ENCODE results near the gene NPR3.
A peak's percentile ranks its signal among the peaks of the same experiment; 100 is the strongest.

Gene NPR3, protein sequence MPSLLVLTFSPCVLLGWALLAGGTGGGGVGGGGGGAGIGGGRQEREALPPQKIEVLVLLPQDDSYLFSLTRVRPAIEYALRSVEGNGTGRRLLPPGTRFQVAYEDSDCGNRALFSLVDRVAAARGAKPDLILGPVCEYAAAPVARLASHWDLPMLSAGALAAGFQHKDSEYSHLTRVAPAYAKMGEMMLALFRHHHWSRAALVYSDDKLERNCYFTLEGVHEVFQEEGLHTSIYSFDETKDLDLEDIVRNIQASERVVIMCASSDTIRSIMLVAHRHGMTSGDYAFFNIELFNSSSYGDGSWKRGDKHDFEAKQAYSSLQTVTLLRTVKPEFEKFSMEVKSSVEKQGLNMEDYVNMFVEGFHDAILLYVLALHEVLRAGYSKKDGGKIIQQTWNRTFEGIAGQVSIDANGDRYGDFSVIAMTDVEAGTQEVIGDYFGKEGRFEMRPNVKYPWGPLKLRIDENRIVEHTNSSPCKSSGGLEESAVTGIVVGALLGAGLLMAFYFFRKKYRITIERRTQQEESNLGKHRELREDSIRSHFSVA

DNA sequence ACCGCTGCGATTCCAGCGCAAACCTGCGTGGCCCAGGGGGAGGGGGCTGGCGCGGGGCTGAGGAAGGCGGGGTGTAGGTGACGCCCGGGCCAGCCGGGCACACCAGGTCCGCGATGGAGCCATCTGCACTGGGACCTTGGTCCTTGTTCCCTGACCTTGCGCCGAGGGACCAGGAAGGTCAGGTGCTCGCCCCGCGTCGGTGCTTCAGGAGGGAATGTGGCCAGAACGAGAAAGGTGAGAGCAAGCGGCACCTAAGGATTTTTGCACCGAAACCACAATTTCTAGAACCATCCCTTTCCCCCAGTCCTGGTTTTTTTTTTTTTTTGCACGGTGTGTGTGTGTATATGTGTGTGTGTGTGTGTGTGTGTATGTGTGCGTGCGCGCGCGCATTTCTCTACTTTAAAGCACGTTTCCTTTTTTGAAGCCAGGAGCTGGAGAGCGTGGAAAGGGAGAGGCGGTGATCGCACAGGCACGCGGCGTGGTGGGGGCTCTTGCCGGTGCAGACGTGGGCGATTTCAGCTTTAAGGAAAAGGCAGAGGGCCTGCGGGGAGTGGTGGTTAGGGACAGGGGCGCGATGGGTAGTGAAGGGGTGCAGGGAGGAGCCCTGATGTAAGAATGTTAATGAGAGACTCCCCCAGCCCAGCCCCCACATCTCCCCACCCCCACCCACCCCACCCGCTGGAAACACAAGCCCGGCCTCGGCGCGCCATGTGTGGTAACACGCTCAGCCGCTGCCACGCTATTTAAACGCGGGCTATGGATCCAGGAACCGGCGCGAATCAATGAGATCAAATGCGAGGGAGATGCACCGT, at the start of gene NPR3:
NPR3 (plus strand) TSS at position 772 of the 812 bp plus-strand sequence. CDS start 456 bp downstream, outside the sequence.
- peak; percentile 60 for DNase-seq (ENCODE audit: low read depth)
- H3K4me3 ChIP-seq (ENCODE audit: low read depth, low read length), result peak within 1 kb of the TSS; percentile 78

DNA sequence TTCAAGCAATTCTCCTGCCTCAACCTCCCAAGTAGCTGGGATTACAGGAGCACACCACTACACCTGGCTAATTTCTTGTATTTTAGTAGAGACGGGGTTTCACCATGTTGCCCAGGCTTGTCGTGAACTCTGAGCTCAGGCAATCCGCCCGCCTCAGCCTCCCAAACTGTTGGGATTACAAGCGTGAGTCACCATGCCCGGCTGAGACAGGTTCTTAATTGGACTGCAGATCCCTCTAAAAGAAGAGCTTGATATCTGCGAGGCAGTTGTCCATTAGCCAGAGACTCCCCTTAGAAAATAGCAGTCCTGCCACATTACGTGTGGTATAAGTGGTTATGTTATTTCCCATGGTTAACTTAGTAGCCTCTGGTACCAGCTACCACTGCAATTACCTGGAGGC, 46.6 kb upstream of the NPR3 start:
- no peak for DNase-seq (ENCODE audit: low read depth)
- no peak overlapping the region for H3K4me3 ChIP-seq (ENCODE audit: low read depth, low read length)

DNA sequence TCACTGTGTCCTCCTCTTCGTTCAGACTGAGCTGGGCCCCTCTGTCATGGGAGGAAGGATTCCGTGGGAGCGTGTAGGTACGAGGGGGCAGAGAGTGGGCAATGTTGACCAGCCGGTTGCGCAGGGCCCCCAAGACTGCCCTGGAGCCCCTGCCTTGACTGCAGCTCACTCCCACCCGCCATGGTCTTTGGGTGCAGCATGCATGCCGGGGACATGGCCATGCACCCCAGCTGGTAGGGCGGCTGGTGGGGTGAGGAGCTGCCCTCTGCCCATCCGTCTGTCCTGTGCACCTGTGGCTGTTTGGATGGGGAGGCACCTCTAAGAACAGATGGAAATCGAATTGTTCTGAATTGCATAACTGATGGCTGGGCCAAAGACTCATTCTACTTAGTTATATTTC, 42.6 kb upstream of the NPR3 start:
- H3K4me3 ChIP-seq (ENCODE audit: low read depth, low read length), result no peak overlapping the region
- no peak for DNase-seq (ENCODE audit: low read depth)

DNA sequence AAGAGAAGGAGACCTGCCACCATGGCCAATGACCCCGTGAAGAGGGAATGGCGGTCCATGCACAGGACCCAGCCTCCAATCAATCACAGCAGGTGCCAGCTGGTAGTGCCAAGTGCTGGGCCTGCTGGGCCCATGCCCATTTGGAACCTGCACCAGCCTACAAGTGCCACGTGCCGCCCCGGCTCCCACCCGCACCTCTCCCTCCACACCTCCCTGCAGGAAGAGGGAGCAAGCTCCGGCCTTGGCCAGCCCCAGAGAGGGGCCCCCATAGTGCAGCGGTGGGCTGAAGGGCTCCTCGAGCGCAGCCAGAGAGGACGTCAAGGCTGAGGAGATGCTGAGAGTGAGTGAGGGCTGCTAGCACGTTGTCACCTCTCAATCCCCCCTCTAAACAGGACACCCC, 37.8 kb upstream of the NPR3 start:
- no peak for DNase-seq (ENCODE audit: low read depth)
- no peak overlapping the region for H3K4me3 ChIP-seq (ENCODE audit: low read depth, low read length)

DNA sequence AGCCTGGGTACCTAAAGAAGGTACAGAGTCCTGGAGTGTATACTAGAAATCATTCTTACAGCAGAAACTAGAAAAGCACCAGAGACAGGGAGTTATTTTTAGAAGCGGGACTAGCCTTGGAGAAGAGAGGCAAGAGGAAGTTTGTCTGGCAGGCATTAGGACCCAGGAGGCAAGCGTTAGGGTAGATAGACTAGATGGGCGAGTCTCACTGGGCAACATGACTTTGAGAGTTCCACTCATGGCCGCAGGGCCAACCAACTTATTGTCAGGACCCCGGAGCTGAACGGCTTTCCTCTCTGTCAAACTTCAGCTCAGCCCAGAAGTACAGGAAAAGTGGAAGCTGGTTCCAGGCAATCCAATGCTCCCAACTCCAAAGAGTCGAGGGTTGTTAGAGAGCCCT, 34.1 kb upstream of the NPR3 start:
- H3K4me3 ChIP-seq (ENCODE audit: low read depth, low read length), result no peak overlapping the region
- no peak for DNase-seq (ENCODE audit: low read depth)

DNA sequence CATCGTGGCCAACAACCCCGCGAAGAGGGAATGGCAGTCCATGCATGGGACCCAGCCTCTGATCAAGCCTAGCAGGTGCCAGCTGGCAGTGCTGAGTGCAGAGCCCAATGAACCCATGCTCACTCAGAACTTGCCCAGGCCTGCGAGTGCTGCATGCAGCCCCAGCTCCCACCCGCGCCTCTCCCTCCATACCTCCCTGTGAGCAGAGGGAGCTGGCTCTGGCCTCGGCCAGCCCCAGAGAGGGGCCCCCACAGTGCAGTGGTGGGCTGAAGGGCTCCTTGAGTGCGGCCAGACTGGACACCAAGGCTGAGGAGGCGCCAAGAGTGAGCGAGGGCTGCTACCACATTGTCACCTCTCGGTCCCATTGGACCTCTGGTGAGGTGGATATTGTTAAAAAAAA, 32.6 kb upstream of the NPR3 start:
- H3K4me3 ChIP-seq (ENCODE audit: low read depth, low read length), result no peak overlapping the region
- no peak for DNase-seq (ENCODE audit: low read depth)

DNA sequence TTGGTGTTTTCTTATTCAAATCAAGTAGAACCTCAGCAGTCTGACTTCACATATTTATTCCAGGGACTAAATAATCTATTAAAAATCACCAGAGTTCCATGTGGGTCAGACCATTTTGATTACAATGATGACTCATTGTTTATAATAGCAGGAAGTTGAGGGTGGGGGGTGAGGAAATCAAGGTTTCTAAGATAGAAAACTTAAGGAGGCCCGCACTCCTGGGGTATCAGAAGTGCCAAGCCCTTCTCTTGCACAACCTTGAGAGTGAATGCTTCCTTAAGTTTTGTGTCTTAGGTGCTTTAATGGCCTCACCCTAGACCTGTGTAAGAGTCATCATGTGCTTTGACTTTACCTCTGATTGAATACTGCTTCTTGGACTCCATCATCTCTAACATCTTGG, 31.9 kb upstream of the NPR3 start:
- no peak for DNase-seq (ENCODE audit: low read depth)
- H3K4me3 ChIP-seq (ENCODE audit: low read depth, low read length), result no peak overlapping the region

DNA sequence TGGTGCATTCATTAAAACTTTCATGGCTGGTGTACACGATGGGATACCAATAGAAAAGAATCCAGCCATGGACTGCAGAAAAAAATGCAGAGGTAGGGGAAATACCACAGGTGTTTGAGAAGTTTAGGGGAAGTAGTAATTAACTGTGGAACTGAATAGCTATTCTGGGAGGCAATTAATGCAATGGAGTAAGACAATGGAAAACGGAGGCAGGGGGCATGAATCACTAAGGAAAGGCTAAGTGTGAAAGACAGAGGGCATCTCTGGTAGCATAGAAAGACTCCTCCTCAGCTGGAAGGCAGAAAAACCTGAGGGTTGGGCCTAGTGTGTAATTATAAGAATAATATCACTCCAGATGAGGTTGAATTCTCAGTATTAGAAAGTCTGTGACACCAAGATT, 30.9 kb upstream of the NPR3 start:
- no peak for DNase-seq (ENCODE audit: low read depth)
- H3K4me3 ChIP-seq (ENCODE audit: low read depth, low read length), result no peak overlapping the region

DNA sequence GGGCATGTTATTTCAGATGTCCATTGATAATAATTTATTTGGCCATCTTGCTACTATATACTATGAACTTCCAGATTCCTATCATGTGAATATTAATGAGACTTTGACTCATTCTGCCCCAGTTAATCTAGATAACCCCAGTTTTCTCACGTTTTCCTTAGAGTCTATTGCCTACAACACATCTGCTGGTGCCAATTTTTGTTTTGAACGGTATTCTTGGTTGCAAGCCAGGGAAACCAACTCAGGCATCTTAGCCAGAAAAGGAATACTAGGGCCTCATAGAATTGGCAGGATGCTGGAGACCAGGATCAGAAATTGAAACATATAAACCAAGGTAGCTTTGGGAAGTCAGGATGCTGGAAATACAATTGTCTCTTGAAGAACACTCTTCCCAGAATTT, 28.0 kb upstream of the NPR3 start:
- no peak overlapping the region for H3K4me3 ChIP-seq (ENCODE audit: low read depth, low read length)
- no peak for DNase-seq (ENCODE audit: low read depth)

DNA sequence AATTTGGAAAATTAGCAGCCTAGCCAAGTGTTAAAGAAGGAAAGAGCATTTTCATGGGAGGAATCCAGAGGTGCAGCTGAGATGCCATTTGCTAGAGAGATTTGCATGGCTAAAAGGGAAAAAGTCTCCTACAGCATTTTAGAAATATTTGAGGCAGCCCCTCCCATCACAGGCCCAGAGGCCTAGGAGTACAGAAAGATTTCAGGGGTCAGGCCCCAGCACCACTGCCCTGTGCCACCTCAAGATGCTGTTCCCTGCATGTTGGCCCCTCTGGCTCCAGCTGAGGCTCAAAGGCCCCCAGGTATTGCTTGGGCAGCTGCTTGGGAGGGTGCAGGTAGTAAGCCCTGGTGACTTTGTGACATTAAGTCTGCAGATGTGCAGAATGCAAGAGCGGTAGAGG, 26.9 kb upstream of the NPR3 start:
- no peak overlapping the region for H3K4me3 ChIP-seq (ENCODE audit: low read depth, low read length)
- DNase-seq (ENCODE audit: low read depth), result no peak

DNA sequence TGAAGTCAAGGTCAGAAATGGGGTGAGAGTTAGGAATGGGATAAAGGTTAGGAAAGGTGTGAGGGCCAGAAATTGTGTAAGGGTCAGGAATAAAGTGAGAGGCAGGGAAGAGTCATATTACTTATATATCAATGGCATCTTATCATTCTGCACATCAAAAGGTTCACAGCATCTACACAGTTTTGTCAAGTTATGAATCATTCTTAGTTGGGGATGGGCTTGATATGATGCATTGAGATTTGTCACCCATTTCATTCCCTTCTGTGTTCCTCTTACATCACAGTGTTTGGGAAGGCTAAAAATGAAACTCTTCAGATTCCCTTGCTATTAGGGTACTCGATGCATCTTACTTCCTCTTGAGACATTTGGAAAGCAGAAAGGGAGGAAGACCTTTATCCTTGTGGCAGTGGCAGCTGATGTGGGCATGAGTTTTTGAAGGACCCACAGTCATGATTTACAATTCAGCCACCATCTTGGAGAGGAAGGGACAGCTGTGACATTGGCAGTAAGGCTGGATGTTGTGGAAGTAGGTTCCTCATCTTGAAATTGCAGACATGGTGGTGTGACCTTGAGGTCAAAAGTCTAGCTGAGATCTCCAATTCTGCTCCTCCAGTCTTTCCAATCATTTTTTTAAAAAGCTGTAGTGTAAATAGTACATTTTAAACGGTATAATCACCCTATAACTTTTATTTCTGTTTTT, 24.2 kb upstream of the NPR3 start:
- H3K4me3 ChIP-seq (ENCODE audit: low read depth, low read length), result no peak overlapping the region
- no peak for DNase-seq (ENCODE audit: low read depth)

DNA sequence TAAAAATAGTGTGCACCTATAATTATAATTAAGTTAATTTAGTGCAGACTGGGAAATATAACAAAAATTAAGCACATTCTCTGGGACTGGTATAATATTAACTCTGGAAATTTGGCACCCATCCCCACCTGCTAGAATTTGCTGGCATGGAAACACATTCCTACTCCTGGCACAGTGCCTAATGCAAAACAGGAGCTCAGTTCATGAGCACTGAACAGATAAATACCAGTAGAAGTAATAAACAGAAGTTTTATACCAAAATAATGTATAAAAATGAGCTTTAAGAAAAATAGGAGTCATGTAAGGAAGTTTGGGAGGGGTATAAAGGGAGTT, 23.7 kb upstream of the NPR3 start:
- H3K4me3 ChIP-seq (ENCODE audit: low read depth, low read length), result no peak overlapping the region
- no peak for DNase-seq (ENCODE audit: low read depth)

DNA sequence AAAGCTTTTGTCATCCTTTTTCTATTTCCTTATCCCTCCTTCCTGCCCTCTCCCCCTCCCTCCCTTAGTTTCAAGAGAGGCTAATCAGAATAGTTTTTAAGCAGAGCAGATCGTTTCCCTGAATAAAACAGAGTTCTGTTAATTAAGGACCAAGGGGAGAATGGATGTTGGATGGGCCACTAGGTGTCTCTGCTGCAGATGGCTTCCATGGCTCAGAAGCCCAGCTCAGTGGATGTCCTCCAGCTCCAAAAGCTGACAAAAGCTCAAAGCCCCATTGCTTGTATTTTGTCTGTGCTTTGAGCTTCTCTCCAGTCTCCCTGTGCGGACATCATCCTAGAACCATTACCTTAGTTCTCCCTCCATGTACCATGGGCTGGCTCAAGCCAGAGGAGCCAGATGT, 21.0 kb upstream of the NPR3 start:
- DNase-seq (ENCODE audit: low read depth), result no peak
- no peak overlapping the region for H3K4me3 ChIP-seq (ENCODE audit: low read depth, low read length)

DNA sequence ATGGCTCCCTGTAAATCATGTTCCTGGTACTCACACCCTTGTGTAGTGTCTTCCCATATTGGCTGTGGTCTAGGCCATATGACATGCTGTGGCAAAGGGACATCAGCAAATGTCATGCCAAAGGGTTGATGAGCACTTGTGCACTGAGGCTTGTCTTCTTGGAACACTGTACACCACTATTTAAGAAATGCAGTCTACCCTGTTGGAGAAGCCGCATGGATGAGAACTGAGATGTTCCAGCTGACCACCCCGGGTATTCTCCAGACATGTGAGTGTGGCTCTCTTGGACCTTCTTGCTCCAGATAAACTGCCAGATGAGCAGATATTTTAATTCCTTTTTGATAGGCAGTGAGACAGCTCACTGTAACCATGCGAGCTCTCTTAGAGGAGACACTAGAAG, 20.5 kb upstream of the NPR3 start:
- no peak overlapping the region for H3K4me3 ChIP-seq (ENCODE audit: low read depth, low read length)
- no peak for DNase-seq (ENCODE audit: low read depth)

DNA sequence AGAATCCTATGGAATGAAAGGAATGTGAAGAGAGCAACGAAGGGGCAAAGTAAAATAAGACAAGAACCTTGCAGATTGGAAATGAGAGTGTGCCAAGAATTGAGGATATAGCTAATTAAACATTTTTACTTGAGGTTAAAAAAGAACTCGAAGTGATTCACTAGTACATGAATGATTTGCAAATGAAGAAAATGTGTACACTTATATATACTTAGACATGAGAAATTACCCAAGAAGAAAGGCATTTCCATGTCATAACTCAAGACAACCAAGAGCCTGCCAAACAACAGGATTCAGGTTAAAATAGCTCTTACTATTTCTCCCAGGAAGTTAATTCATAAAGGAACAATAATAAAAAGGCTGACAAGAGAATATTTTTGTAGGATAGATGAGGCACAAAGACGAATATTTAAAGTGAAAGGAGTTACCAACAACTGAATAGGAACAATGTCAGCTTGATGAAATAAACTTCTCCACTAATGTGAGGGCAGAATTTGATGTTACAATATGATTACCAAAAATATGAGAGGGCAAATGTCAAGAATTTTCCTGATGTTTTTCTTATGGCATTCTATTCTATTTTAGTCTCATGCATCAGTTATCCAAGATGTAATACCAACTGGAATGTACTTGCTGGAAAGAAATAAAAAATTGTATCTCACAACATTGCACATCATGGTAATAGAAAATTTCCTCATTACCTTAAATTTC, 18.9 kb upstream of the NPR3 start:
- no peak overlapping the region for H3K4me3 ChIP-seq (ENCODE audit: low read depth, low read length)
- no peak for DNase-seq (ENCODE audit: low read depth)

DNA sequence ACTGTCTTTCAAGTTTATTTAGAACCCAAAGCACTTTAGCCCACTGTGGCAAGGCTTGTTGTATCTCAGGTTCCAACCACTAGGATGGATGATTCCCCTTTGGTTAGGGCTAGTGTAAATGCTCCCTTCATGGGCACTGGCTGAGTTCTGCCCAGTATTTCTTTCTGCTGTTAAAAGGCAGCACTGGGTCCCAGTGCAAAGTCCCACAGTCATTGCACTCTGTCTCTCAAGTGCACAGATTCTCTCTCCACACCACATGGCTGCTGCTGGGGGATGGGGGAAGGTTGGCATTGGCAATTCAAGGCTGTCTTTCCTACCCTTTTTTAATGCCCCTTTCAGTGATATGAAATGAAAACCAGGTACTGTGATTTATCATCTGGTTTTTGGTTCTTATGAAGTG, 7.2 kb upstream of the NPR3 start:
- no peak for DNase-seq (ENCODE audit: low read depth)
- H3K4me3 ChIP-seq (ENCODE audit: low read depth, low read length), result no peak overlapping the region

DNA sequence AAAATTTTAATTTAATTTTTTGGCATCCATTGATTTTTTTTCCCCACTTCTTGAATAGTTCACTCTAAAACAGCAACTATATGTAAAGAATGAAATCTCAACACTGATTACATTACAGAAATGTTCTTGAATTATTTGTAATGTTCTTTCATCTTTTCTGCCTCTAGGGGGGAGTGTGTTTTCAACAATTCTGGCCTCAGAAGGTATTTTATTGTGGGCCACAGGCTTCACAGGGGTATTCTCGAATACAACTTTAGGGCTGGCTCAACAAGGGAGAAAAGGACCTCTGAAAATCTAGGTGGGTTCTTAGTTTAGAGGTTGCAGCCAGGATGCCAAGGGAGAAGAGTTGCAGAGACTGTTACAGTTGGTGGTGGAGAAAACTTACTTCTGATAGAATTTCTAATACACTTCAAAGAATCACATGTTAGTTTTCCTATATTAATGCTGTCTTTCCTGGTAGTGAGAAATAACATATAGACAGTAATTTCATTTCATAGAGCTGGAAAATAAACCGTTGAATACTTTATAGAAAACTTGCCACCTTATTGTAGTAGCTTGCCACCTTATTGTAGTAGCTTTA, 3.6 kb upstream of the NPR3 start:
- H3K4me3 ChIP-seq (ENCODE audit: low read depth, low read length), result no peak overlapping the region
- no peak for DNase-seq (ENCODE audit: low read depth)

DNA sequence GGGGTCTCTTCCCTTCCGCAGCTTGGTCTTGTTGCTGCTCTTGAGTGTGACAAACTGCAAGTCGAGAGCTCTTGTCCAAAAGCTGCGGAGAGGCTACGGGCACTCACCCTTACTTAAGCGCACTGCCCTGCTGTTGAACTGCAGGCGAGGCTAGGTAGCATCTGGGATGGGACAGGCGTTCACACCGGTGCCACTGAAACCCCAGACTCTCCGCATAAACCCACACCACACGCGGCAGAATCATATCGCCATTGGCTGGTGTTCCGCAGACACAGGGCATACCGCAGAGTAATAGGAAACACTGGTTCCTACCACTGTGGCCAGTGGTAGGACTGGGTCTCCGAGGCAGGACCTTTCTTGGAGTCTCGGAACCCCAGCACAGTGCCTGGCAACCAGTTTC, 2.2 kb upstream of the NPR3 start:
- H3K4me3 ChIP-seq (ENCODE audit: low read depth, low read length), result no peak overlapping the region
- DNase-seq (ENCODE audit: low read depth), result no peak
